Activated T-cell treated with anti-CD3 and anti-CD28 coated beads for 48 hours (primary cell): Measurements from ENCODE around the gene PTPRD.

ENCODE experiments used
- DNase-seq: peaks from one replicate; pipeline ENCODE4 v3.0.0-alpha.2; 2020; ENCODE audit warnings: low read depth

The PTPRD gene

GRCh38 chr9:10172476-10172875, 440.3 kb downstream of the PTPRD start:
- no peak for DNase-seq

GRCh38 chr9:10168241-10168640, 444.6 kb downstream of the PTPRD start:
- DNase-seq: no peak

- DNase-seq: no peak
These were observed 464.0 kb downstream of the PTPRD start for GRCh38 chr9:10148796-10149195.

- DNase-seq: no peak
These were observed 466.1 kb downstream of the PTPRD start for GRCh38 chr9:10146517-10147331.

GRCh38 chr9:10144355-10144754, 468.4 kb downstream of the PTPRD start:
- DNase-seq: no peak

GRCh38 chr9:10135553-10135952, 477.2 kb downstream of the PTPRD start:
- no peak for DNase-seq

- no peak for DNase-seq
These were observed 478.5 kb downstream of the PTPRD start for GRCh38 chr9:10134266-10134665.

- no peak for DNase-seq
These were observed 482.6 kb downstream of the PTPRD start for GRCh38 chr9:10130061-10130675.

GRCh38 chr9:10127867-10128266, 484.9 kb downstream of the PTPRD start:
- DNase-seq: no peak

GRCh38 chr9:10112798-10113197, 500.0 kb downstream of the PTPRD start:
- no peak for DNase-seq

- DNase-seq: no peak
These were observed 500.7 kb downstream of the PTPRD start for GRCh38 chr9:10112070-10112469.

- no peak for DNase-seq
These were observed 504.0 kb downstream of the PTPRD start for GRCh38 chr9:10108815-10109214.

- DNase-seq: no peak
These were observed 508.0 kb downstream of the PTPRD start for GRCh38 chr9:10104774-10105173.

GRCh38 chr9:10095208-10095607, 517.6 kb downstream of the PTPRD start:
- DNase-seq: no peak

- no peak for DNase-seq
These were observed 518.2 kb downstream of the PTPRD start for GRCh38 chr9:10094563-10094962.

- DNase-seq: no peak
These were observed 532.8 kb downstream of the PTPRD start for GRCh38 chr9:10080012-10080411.

GRCh38 chr9:10079284-10079964, 533.4 kb downstream of the PTPRD start:
- no peak for DNase-seq

- no peak for DNase-seq
These were observed 541.2 kb downstream of the PTPRD start for GRCh38 chr9:10071579-10071978.

- DNase-seq: no peak
These were observed 550.0 kb downstream of the PTPRD start for GRCh38 chr9:10062629-10063395.

GRCh38 chr9:10059044-10059443, 553.8 kb downstream of the PTPRD start:
- no peak for DNase-seq

- no peak for DNase-seq
These were observed 556.9 kb downstream of the PTPRD start for GRCh38 chr9:10055886-10056395.

GRCh38 chr9:10054456-10054855, 558.3 kb downstream of the PTPRD start:
- no peak for DNase-seq
